BLaER1 (cell line): ENCODE measurements around the gene TYW5.

Source experiments
- H3K27ac ChIP-seq: shearing (Covaris generic); formaldehyde crosslinking; 2 replicates; pipeline ENCODE4 v1.8.1; 2022
- H3K27me3 ChIP-seq: shearing (Covaris generic); formaldehyde crosslinking; 2 replicates; pipeline ENCODE4 v1.8.1; 2022
- H3K36me3 ChIP-seq: shearing (Covaris generic); formaldehyde crosslinking; 2 replicates; pipeline ENCODE4 v1.8.1; 2022
- H3K4me1 ChIP-seq: shearing (Covaris generic); formaldehyde crosslinking; 2 replicates; pipeline ENCODE4 v1.8.1; 2022
- H3K4me2 ChIP-seq: shearing (Covaris generic); formaldehyde crosslinking; 2 replicates; pipeline ENCODE4 v1.8.1; 2022
- H3K4me3 ChIP-seq: shearing (Covaris generic); formaldehyde crosslinking; 2 replicates; pipeline ENCODE4 v1.8.1; 2022
- H3K9ac ChIP-seq: shearing (Covaris generic); formaldehyde crosslinking; 2 replicates; pipeline ENCODE4 v1.8.1; 2022
- H3K9me3 ChIP-seq: shearing (Covaris generic); formaldehyde crosslinking; 2 replicates; pipeline ENCODE4 v1.8.1; 2022
- H4K20me1 ChIP-seq: shearing (Covaris generic); formaldehyde crosslinking; 2 replicates; pipeline ENCODE4 v1.8.1; 2022
- Cebpa-rat ChIP-seq: shearing (Covaris generic); IDR thresholded peaks from 2 replicates; pipeline ENCODE4 v1.8.1; 2022

Gene TYW5

GRCh38 chr2:199955339-199956061, at the start of gene TYW5, which contains the start of gene MAIP1:
Gene TYW5, minus strand, starts transcription at chr2:199955491. Its CDS starts 21 bp downstream, at chr2:199955470.
Gene MAIP1, plus strand, starts transcription at chr2:199955582. Its CDS starts 217 bp downstream, at chr2:199955799.
- Histone ChIP-seq H3K4me3 (peak within 1 kb of the TSS; percentile 77), H3K27ac (peak within 1 kb of the TSS; percentile 97), H3K27me3 (no peaks in the 10 kb centered on the region), H3K9me3 (no peaks in the 10 kb centered on the region), H3K36me3 (peaks cover 32% of the 10 kb centered on the region), H3K9ac (peak within 1 kb of the TSS; percentile 96), H4K20me1 (peaks cover 31% of the 10 kb centered on the region), H3K4me1 (peaks cover 37% of the 10 kb centered on the region), H3K4me2 (peak within 1 kb of the TSS; percentile 90)
- TF ChIP-seq Cebpa-rat: no peak

DNA sequence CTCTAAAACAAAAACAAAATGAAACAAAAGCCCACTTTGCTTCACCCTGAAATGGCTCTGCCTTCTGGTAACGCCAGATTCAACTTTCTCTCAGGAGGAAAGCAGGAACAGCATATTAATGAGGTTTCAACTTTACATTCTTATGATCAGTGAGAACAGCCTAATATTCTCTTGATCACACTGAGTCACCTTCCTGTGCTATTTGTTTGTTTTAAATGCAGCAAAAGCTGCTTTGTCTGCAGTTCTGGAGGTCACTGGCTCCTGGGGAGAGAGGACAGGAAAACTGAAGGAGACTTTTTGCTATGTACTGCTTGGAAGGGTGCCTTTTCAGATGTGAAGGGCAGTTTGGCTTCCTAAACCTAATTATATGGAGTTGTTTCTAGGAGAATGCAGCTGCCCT, 48.2 kb upstream of the TYW5 start:
- H3K4me3 ChIP-seq: no peak overlapping the region
- H3K9me3 ChIP-seq: peaks cover 9% of the 10 kb centered on the region
- H3K4me2 ChIP-seq: no peak overlapping the region
- H3K36me3 ChIP-seq: no peaks in the 10 kb centered on the region
- no peak overlapping the region for H3K9ac ChIP-seq
- H3K27me3 ChIP-seq: no peaks in the 10 kb centered on the region
- H4K20me1 ChIP-seq: no peaks in the 10 kb centered on the region
- no peaks in the 10 kb centered on the region for H3K4me1 ChIP-seq
- TF ChIP-seq Cebpa-rat: no peak
- no peak overlapping the region for H3K27ac ChIP-seq

DNA sequence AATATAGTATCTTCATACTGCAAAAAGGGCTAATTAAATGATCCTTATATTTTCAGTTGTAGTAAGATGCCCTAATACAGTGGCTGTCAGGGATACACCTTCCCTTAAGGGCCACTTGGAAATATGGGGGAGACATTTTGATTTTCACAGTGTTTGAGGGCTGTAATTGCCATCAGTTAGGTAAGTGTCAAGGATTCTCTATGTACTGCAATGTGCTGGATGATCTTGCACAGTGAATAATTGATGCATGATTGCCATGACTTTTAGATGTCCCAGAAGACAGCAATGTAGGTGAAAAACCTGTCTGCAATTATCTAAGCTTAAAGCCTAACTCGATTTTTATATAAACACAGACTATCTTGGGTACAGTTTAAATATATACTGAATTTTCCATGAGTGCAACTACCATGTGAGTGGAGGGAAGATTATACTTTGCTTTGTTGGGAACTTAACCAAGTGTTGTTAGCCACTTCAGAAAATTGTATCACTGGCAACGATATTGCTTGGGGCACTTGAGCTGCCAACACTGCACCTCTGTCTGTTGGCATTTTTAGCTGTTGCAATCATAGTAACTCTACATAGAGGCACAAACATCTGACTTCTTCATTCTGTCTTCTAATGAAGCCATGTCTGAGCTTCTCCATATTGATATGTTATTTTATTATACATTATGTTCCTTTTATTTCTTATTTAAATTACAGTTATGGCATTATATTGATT, 45.3 kb upstream of the TYW5 start:
- H3K27ac ChIP-seq: no peak overlapping the region
- no peak for TF ChIP-seq Cebpa-rat
- H3K9me3 ChIP-seq: peaks cover 4% of the 10 kb centered on the region; the same call in 1 of the 2 replicates
- no peak overlapping the region for H3K9ac ChIP-seq
- peaks cover 19% of the 10 kb centered on the region for H3K4me1 ChIP-seq
- no peaks in the 10 kb centered on the region for H3K27me3 ChIP-seq
- no peak overlapping the region for H3K4me3 ChIP-seq
- no peaks in the 10 kb centered on the region for H4K20me1 ChIP-seq
- no peak overlapping the region for H3K4me2 ChIP-seq
- H3K36me3 ChIP-seq: no peaks in the 10 kb centered on the region

- H3K27ac ChIP-seq: no peak overlapping the region
- H4K20me1 ChIP-seq: no peaks in the 10 kb centered on the region
- H3K36me3 ChIP-seq: no peaks in the 10 kb centered on the region
- peaks cover 34% of the 10 kb centered on the region for H3K4me1 ChIP-seq
- H3K27me3 ChIP-seq: no peaks in the 10 kb centered on the region
- H3K9ac ChIP-seq: no peak overlapping the region
- TF ChIP-seq Cebpa-rat: no peak
- no peak overlapping the region for H3K4me3 ChIP-seq
- H3K4me2 ChIP-seq: no peak overlapping the region
- H3K9me3 ChIP-seq: peaks cover 4% of the 10 kb centered on the region; the same call in 1 of the 2 replicates
Observed at GRCh38 chr2:199999166-199999565, 43.9 kb upstream of the TYW5 start.

DNA sequence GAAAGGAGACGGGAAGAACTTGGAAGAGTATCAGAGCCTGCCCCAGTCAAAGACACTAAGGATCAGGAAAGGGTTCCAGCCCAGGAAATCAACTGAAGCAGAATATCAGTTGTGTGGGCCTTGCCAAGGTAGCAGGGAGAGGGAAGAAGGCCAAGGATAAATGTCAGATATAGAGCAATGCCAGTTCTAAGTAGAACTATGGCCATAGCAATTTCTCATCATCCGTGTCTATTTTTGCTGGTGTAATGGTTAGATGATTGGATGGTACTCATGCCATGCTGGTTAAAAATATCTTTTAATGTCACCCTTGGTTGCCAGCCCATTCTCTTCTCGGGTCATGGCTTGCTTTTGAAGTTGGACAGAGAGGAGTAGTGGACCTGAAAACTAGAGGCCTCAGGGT, 42.0 kb upstream of the TYW5 start:
- Histone ChIP-seq H3K27me3 (no peaks in the 10 kb centered on the region), H3K36me3 (no peaks in the 10 kb centered on the region), H3K9ac (no peak overlapping the region), H3K4me3 (no peak overlapping the region), H3K4me1 (peaks cover 52% of the 10 kb centered on the region), H3K27ac (no peak overlapping the region), H3K4me2 (peak overlapping the region; percentile 71; the same call in 1 of the 2 replicates), H4K20me1 (no peaks in the 10 kb centered on the region), H3K9me3 (peaks cover 4% of the 10 kb centered on the region; the same call in 1 of the 2 replicates)
- no peak for TF ChIP-seq Cebpa-rat

DNA sequence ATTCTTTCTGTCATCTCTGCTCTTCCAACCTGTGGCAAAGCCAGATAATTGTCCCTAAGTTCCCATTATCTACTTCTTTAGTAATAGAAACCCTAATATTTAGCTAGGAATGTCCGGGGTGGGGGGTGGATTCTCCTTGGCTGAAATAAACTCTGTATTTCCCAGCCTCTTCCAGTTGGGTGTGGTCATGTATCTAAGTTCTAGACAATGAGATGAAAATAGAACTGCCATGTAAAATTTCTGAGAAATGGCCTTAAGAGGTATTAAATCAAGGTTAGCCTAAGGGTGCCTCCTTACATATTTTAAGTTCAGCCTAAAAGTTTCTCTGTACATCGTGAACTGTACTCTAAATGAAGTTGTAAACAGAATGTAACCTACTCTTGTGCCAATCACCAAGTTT, 39.6 kb upstream of the TYW5 start:
- peak overlapping the region; percentile 30 for H3K4me3 ChIP-seq
- no peaks in the 10 kb centered on the region for H3K27me3 ChIP-seq
- TF ChIP-seq Cebpa-rat: no peak
- peak overlapping the region; percentile 71 for H3K4me2 ChIP-seq
- peak overlapping the region; percentile 53 for H3K9ac ChIP-seq
- peaks cover 4% of the 10 kb centered on the region; the same call in 1 of the 2 replicates for H3K9me3 ChIP-seq
- no peaks in the 10 kb centered on the region for H4K20me1 ChIP-seq
- H3K27ac ChIP-seq: peak overlapping the region; percentile 79
- peaks cover 76% of the 10 kb centered on the region for H3K4me1 ChIP-seq
- no peaks in the 10 kb centered on the region for H3K36me3 ChIP-seq

DNA sequence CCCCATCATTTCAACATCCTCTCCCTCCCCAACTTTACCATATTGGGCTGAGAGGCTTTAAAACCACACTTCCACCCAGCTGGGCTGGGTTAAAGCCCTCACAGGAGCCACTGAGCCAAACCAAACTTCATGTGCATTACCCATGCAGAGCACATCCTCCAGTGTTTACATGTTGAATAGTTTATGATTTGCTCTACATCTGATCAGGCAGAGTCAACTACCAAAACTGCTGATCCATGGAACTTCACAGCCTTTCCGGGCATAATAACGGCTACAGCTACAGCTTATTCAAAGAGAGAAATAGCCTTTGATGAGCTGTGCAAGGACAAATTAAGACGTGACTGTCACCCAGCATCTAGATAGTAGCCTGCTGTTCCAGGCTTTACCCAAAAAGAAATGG, 39.1 kb upstream of the TYW5 start:
- Histone ChIP-seq H3K4me2 (peak overlapping the region; percentile 71), H3K9me3 (peaks cover 3% of the 10 kb centered on the region; the same call in 1 of the 2 replicates), H3K4me1 (peaks cover 81% of the 10 kb centered on the region), H3K9ac (peak overlapping the region; percentile 53), H4K20me1 (no peaks in the 10 kb centered on the region), H3K36me3 (no peaks in the 10 kb centered on the region), H3K4me3 (peak overlapping the region; percentile 30), H3K27ac (peak overlapping the region; percentile 79), H3K27me3 (no peaks in the 10 kb centered on the region)
- TF ChIP-seq Cebpa-rat: no peak

- H3K27me3 ChIP-seq: no peaks in the 10 kb centered on the region
- H3K36me3 ChIP-seq: no peaks in the 10 kb centered on the region
- no peak overlapping the region for H3K9ac ChIP-seq
- no peak for TF ChIP-seq Cebpa-rat
- H3K4me1 ChIP-seq: peaks cover 100% of the 10 kb centered on the region
- H3K27ac ChIP-seq: peak overlapping the region; percentile 77
- H3K4me2 ChIP-seq: peak overlapping the region; percentile 71
- H3K4me3 ChIP-seq: no peak overlapping the region
- no peaks in the 10 kb centered on the region; the same call in 1 of the 2 replicates for H3K9me3 ChIP-seq
- no peaks in the 10 kb centered on the region for H4K20me1 ChIP-seq
Observed at GRCh38 chr2:199992296-199992695, 37.0 kb upstream of the TYW5 start.

- Histone ChIP-seq H3K9ac (no peak overlapping the region), H3K27me3 (no peaks in the 10 kb centered on the region), H4K20me1 (no peaks in the 10 kb centered on the region), H3K27ac (no peak overlapping the region; the same call in 1 of the 2 replicates), H3K9me3 (no peaks in the 10 kb centered on the region; the same call in 1 of the 2 replicates), H3K4me3 (no peak overlapping the region), H3K4me1 (peaks cover 100% of the 10 kb centered on the region), H3K4me2 (peak overlapping the region; percentile 71), H3K36me3 (no peaks in the 10 kb centered on the region)
- no peak for TF ChIP-seq Cebpa-rat
Observed at GRCh38 chr2:199991691-199992090, 36.4 kb upstream of the TYW5 start.

- TF ChIP-seq Cebpa-rat: no peak
- peak overlapping the region; percentile 30 for H3K9ac ChIP-seq
- peak overlapping the region; percentile 73 for H3K27ac ChIP-seq
Observed at GRCh38 chr2:199989822-199990221, 34.5 kb upstream of the TYW5 start.

More at GRCh38 chr2:199989822-199990221, 34.5 kb upstream of the TYW5 start:
- Histone ChIP-seq H4K20me1 (no peaks in the 10 kb centered on the region), H3K4me3 (no peak overlapping the region), H3K9me3 (no peaks in the 10 kb centered on the region; the same call in 1 of the 2 replicates), H3K27me3 (no peaks in the 10 kb centered on the region), H3K36me3 (no peaks in the 10 kb centered on the region), H3K4me2 (peak overlapping the region; percentile 71), H3K4me1 (peaks cover 100% of the 10 kb centered on the region)
